ENCODE results near the gene LRFN4.

The LRFN4 gene

DNA sequence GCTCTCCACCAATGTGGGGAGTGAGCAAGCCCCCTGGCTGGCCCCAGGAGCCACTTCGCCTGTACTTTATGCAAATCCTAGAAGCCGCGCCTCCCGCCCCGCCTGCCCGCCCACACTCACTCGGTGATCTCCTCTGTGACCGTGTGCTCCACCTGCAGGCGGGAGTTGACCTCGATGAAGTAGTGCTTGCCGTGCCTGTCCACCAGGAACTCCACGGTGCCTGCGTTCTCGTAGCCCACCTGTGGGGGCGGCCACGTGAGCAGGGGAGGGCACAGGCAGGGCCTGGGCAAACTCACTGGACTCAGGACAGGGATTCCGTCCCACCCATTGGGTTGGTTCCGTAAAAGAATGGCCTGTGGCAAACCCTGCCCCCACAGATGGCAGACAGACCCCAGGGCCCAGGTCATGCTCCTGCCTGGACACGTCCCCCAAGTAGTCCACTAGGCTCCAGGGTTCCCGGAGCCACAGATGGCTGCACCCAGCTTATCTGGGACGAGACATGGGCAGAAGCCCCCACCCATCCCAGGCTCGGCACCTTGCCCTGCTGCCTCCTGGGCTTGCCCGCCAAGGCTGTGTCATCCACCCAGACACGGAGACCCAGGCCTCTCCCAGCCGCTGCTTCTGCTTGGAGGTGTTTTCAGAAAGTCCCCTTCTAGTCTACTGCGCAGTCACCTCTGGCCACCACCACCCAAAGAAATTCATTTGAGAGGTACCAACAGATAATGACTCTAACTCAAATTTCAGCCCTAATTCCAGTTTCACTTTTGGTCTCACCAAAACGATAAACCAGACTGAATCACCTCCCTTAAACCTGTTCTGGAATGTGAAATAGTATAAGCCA is 12.1 kb downstream of the LRFN4 start:
- TF ChIP-seq, protein P1, sequence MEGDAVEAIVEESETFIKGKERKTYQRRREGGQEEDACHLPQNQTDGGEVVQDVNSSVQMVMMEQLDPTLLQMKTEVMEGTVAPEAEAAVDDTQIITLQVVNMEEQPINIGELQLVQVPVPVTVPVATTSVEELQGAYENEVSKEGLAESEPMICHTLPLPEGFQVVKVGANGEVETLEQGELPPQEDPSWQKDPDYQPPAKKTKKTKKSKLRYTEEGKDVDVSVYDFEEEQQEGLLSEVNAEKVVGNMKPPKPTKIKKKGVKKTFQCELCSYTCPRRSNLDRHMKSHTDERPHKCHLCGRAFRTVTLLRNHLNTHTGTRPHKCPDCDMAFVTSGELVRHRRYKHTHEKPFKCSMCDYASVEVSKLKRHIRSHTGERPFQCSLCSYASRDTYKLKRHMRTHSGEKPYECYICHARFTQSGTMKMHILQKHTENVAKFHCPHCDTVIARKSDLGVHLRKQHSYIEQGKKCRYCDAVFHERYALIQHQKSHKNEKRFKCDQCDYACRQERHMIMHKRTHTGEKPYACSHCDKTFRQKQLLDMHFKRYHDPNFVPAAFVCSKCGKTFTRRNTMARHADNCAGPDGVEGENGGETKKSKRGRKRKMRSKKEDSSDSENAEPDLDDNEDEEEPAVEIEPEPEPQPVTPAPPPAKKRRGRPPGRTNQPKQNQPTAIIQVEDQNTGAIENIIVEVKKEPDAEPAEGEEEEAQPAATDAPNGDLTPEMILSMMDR (IDR thresholded peaks at IDR 0.05; ENCODE audit: insufficient read depth, low read length, missing control alignments): no peak
- no peak for DNase-seq (ENCODE audit: low read depth, low spot score)
- ChIA-PET POLR2A (no interaction called here), CTCF (interaction anchor here (4.5 kb wide), 1 partner anchor 13 kb away, joined by 27 read pairs; no protein-coding TSS in a partner anchor)
- no peak overlapping the region for H3K4me3 ChIP-seq (ENCODE audit: low read depth, low read length)

DNA sequence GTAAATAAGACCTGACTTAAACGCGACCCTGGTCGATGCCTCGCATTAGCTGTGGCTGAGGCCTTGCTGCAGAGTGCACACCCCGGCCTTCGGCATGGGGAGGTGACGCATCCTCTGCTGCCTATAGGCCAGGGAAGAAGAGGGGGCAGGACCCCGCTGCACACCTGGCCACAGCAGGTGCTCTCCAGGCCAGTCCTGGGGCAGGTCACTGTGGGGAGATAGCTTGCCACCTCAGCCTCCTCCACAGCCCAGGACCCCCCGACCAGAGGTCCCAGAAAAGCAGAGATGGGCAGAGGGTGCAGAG is 12.7 kb downstream of the LRFN4 start:
- POLR2A ChIA-PET: no interaction called here

DNA sequence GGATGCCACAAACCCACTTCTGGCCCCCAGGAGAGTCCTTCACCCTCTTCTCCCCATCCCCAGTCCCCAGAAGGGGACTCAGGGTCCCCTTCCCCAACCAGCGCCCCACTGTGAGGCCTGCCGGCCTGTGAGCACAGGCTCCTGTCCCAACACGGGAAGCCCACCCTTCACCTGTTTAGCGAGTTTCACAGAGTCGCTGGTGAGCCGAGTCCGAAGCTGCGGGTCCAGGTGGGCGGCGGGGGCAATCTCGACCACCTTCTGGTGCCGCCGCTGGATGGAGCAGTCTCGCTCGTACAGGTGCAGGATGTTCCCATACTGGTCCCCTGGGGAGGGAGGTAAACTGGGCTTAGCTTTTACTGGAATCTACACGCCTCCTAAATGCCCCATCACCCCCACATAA is 13.3 kb downstream of the LRFN4 start:
- TF ChIP-seq, protein P1 (IDR thresholded peaks at IDR 0.05; ENCODE audit: insufficient read depth, low read length, missing control alignments): no peak
- no peak for DNase-seq (ENCODE audit: low read depth, low spot score)
- ChIA-PET CTCF (interaction anchor here (4.5 kb wide), 1 partner anchor 11 kb away, joined by 27 read pairs; no protein-coding TSS in a partner anchor), POLR2A (no interaction called here)
- no peak overlapping the region for H3K4me3 ChIP-seq (ENCODE audit: low read depth, low read length)

More for the DNA sequence above, 12.7 kb downstream of the LRFN4 start:
- TF ChIP-seq, protein P1 (IDR thresholded peaks at IDR 0.05; ENCODE audit: insufficient read depth, low read length, missing control alignments): no peak
- no peak for DNase-seq (ENCODE audit: low read depth, low spot score)
- H3K4me3 ChIP-seq (ENCODE audit: low read depth, low read length): no peak overlapping the region
- CTCF ChIA-PET: interaction anchor here (4.5 kb wide), 1 partner anchor 12 kb away, joined by 27 read pairs; no protein-coding TSS in a partner anchor

DNA sequence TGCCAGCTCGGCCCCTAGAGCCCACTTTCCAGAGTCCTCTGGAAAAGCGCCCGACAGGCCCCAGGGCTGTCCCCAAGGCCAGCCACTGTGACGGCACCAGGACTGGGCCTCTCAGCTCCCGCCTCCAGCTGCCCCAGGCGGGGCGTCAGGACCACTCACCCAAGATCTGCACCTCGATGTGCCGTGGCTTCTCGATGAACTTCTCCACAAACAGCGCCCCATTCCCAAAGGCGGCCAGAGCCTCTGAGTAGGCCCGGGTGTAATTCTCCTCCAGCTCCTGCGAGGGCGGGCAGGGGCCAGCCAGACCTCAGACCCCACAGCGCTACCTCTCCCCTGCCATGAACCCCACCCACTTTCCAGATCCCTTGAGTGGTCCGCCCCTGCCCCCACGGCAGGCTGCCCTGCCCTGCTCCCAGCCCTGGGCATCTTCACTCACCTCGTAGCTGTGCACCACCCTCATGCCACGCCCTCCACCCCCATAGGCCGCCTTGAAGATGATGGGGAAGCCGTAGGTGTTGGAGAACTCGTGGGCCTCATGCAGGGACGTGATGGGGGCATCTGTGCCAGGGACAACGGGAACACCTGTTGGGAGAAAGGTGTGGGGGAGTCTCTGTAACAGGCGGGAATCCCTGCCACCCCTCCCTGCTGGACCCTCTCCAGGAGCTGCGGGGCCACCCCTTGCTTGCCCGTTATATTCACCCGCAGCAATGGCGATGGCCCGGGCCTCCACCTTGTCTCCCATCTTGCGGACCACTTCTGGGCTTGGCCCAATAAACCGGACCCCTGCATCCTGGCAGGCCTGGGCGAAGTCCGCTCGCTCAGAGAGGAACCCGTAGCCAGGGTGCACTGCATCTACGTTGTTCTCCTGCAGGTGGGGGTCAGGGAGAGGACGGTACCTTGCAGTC is 14.0 kb downstream of the LRFN4 start:
- DNase-seq (ENCODE audit: low read depth, low spot score): no peak
- TF ChIP-seq, protein P1 (IDR thresholded peaks at IDR 0.05; ENCODE audit: insufficient read depth, low read length, missing control alignments): no peak
- POLR2A ChIA-PET: no interaction called here
- CTCF ChIA-PET: interaction anchor here (4.5 kb wide), 1 partner anchor 11 kb away, joined by 27 read pairs; no protein-coding TSS in a partner anchor
- no peak overlapping the region for H3K4me3 ChIP-seq (ENCODE audit: low read depth, low read length)

DNA sequence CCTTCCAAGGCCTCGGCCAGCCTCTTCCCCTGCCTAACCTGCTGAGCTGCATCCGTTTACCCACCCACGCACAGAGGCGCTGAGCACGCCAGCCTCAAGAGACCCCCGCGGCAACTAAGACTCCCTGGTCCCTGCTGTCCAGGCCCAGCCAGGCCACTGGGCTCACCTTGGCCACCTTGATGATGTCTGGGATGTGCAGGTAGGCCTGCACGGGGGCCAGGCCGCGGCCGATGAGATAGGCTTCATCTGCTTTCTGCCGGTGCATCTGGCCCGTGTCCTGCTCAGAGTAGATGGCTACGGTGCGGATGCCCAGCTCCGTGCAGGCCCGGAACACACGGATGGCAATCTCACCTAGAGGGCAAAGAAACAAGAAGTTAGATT is 14.6 kb downstream of the LRFN4 start:
- no peak for DNase-seq (ENCODE audit: low read depth, low spot score)
- H3K4me3 ChIP-seq (ENCODE audit: low read depth, low read length): no peak overlapping the region
- ChIA-PET POLR2A (no interaction called here), CTCF (interaction anchor here (4.5 kb wide), 1 partner anchor 10 kb away, joined by 27 read pairs; no protein-coding TSS in a partner anchor)
- TF ChIP-seq, protein P1 (IDR thresholded peaks at IDR 0.05; ENCODE audit: insufficient read depth, low read length, missing control alignments): no peak

DNA sequence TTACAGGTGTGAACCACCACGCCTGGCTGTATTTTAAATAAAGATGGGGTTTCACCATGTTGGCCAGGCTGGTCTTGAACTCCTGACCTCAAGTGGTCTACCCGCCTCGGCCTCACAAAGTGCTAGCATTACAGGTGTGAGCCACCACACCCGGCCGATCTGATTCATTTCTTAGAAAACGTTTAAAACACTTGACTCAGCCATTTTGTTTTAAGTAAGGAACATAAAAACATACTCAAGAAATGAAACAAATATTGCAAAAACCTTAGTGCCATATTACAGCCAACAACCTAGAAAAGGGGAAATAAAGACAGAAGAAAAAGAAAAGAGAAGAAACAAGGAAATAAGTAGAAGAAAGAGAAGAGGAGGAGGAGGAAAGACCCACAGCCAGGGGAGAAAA is 17.4 kb downstream of the LRFN4 start:
- ChIA-PET CTCF (no interaction called here), POLR2A (no interaction called here)

More for the DNA sequence above, 17.4 kb downstream of the LRFN4 start:
- TF ChIP-seq, protein P1 (IDR thresholded peaks at IDR 0.05; ENCODE audit: insufficient read depth, low read length, missing control alignments): no peak
- no peak overlapping the region for H3K4me3 ChIP-seq (ENCODE audit: low read depth, low read length)
- no peak for DNase-seq (ENCODE audit: low read depth, low spot score)

Measured in AG04449 (cell line).